Panc1 (cell line): ENCODE results near the gene PSMD7.

Experiments
- CTCF ChIP-seq: fragments of 450-650 bp; IDR thresholded peaks from 2 replicates; pipeline ENCODE4 v1.5.1; 2017; ENCODE audit warnings: mild to moderate bottlenecking
- REST ChIP-seq, 2 experiments: IDR thresholded peaks; 2 replicates each; pipeline ENCODE4 v1.6.1; 2011 to 2012; ENCODE audit warnings: low read depth in 2 of 2, control low read depth in 1 of 2, low read length in 1 of 2, mild to moderate bottlenecking in 1 of 2, moderate library complexity in 1 of 2; ENCODE audit not compliant: insufficient read depth in 1 of 2

GRCh38 chr16:74321356-74321755 lies 24.7 kb downstream of the PSMD7 start:
- TF ChIP-seq CTCF (no peak), REST (IDR thresholded peaks at IDR 0.05; ENCODE audit: insufficient read depth in 1 of 2, low read depth in 2 of 2, low read length in 1 of 2) (no peak)
